H7 (cell line): ENCODE data around the gene TBXA2R. TPM values are rescaled to one million over a fixed set of nuclear protein-coding genes. Genes with fewer than 3 reads are reported as not detected.

Source experiments
- DNase-seq: peaks from one replicate; pipeline ENCODE4 v3.0.0; 2012
- H3K27me3 ChIP-seq: 2 replicates; pipeline ENCODE4 v1.6.0; 2011; ENCODE audit warnings: mild to moderate bottlenecking, low read length; ENCODE audit not compliant: control insufficient read depth, insufficient read depth
- H3K36me3 ChIP-seq: replicated peaks from 2 replicates; pipeline ENCODE4 v1.5.1; 2011; ENCODE audit warnings: low read length; ENCODE audit not compliant: control insufficient read depth, insufficient read depth
- H3K4me3 ChIP-seq: 2 replicates; pipeline ENCODE4 v1.5.1; 2011; ENCODE audit warnings: low read depth, mild to moderate bottlenecking, control low read depth, low read length, moderate library complexity; ENCODE audit not compliant: insufficient read depth
- total RNA-seq: library from RNA; depleted of rRNA; stranded (reverse); fragments of >200 nt; shearing (Covaris generic); gene quantifications from 2 replicates; pipeline ENCODE4 v1.2.3, GENCODE V29; 2014

Gene TBXA2R
- total RNA-seq, 1 experiment from 2014 or later, result 0.45 TPM

GRCh38 chr19:3608750-3609322, 2.2 kb upstream of the TBXA2R start:
- DNase-seq, result no peak
- no peak overlapping the region for H3K4me3 ChIP-seq
- peaks cover 1% of the 10 kb centered on the region; the same call in 1 of the 2 replicates for H3K36me3 ChIP-seq
- peaks cover 6% of the 10 kb centered on the region for H3K27me3 ChIP-seq

GRCh38 chr19:3608079-3608641, 1.5 kb upstream of the TBXA2R start:
- Histone ChIP-seq H3K27me3 (peaks cover 6% of the 10 kb centered on the region), H3K36me3 (peaks cover 1% of the 10 kb centered on the region; the same call in 1 of the 2 replicates), H3K4me3 (no peak overlapping the region)
- DNase-seq, result no peak

- peak; percentile 92 for DNase-seq
- peaks cover 1% of the 10 kb centered on the region; the same call in 1 of the 2 replicates for H3K36me3 ChIP-seq
- peaks cover 6% of the 10 kb centered on the region for H3K27me3 ChIP-seq
- peak overlapping the region; percentile 57 for H3K4me3 ChIP-seq
Observed at GRCh38 chr19:3607303-3608078, 816 bp upstream of the TBXA2R start.

DNA sequence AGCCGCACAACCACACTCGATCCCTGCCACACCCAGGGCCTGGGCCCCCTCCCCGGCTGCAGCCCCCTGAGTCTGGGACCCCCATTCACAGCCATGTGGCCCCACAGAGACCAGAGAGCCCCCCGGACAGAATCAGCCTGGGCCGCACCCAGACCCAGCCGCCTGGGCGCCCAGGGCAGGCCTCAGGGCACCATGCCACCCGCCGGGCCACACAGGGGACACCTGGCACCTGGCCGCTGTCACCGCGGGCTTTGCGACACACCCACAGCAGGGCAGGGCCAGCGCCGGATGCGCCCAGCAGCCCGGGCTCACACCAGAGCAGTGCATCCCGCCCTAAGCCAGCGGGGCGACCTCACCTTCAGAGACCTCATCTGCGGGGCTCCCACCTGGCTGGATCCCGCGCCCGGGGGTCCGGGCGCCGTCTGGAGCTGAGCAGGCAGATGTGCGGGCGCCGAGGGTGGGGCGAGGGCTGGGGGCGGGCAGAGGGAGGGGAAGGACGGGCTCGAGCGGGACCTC, 443 bp downstream of the TBXA2R start:
- H3K36me3 ChIP-seq, result 0 out of 2 replicates have a peak, but pooled peaks cover 1% of the 10 kb centered on the region
- DNase-seq, result peak; percentile 90

DNA sequence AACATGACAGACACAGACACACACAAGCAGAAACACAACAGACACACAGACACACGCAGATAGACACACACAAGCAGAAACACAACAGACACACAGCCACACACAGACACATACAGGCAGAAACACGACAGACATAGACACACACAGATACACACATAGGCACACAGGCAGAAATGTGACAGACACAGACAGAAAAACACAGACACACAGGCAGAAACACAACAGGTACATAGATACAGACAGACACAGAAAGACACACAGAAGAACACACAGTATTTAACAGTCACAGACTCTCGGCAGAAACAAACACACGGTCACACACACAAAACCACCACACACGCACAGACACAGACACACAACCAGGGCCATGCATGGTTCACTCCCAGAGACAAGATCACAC, 905 bp downstream of the TBXA2R start:
- peak overlapping the region; percentile 57; the same call in 1 of the 2 replicates for H3K4me3 ChIP-seq
- H3K36me3 ChIP-seq, result 0 out of 2 replicates have a peak, but pooled peaks cover 1% of the 10 kb centered on the region

More for the DNA sequence above, 443 bp downstream of the TBXA2R start:
- Histone ChIP-seq H3K4me3 (peak overlapping the region; percentile 57), H3K27me3 (peaks cover 6% of the 10 kb centered on the region)

GRCh38 chr19:3605361-3605760, 1.3 kb downstream of the TBXA2R start:
- Histone ChIP-seq H3K36me3 (0 out of 2 replicates have a peak, but pooled peaks cover under 1% of the 10 kb centered on the region), H3K4me3 (no peak overlapping the region), H3K27me3 (peaks cover 6% of the 10 kb centered on the region)
- no peak for DNase-seq

More for the DNA sequence above, 905 bp downstream of the TBXA2R start:
- no peak for DNase-seq
- H3K27me3 ChIP-seq, result peaks cover 6% of the 10 kb centered on the region

DNA sequence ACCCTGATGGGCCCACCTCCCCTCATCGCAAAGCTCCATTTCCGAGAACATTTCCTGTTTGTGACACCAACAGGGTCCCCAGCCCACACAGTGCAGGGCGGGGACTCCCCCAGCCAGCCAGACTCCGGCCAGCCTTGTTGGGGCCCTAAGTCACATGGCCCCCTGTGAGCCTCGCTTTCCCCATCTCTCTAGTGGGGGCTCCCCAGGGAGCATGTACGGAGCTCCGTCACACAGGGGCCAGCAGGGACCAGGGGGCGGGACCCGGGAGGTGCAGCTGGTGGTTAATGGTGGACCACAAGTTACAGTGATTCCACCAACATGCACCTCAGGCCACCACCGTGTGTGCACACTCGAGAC, 1.7 kb downstream of the TBXA2R start:
- no peak overlapping the region for H3K4me3 ChIP-seq
- H3K36me3 ChIP-seq, result no peaks in the 10 kb centered on the region
- peak; percentile 56 for DNase-seq
- H3K27me3 ChIP-seq, result peaks cover 6% of the 10 kb centered on the region

GRCh38 chr19:3604227-3604986, 2.3 kb downstream of the TBXA2R start:
- DNase-seq, result peak; percentile 60
- peaks cover 6% of the 10 kb centered on the region for H3K27me3 ChIP-seq
- H3K4me3 ChIP-seq, result no peak overlapping the region
- no peaks in the 10 kb centered on the region for H3K36me3 ChIP-seq

DNA sequence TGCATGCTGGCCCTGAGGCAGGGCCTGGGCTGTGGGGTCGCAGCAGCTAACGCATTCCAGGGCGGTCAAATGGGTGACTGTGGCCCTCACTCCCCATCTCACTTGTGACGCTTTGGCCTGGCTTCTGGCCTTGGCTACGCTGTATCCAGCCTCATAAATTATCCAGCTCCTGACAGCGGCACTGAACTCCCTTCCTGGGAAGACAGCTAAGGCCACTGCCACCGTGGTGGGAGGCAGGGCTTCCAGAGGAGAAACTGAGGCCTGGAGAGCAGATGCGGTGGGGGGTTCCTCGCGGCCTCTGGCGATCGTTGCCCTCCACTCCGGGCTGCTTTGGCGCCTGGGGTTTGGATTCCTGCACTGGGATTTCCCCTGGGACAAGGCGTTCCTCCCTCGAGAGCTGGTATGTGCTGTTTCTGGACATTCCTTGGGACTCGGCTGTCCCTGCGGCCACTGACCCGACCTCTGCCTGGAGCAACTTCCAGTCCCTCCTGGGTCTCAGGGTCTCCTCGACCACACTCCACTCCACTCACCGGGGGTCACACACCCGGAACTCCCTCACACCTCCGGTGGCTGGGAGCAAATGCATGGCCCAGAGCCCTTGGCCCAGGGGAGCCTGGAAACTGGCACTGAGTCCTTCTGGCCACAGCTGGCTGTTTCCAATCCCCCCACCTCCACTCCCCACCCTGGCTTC, 3.4 kb downstream of the TBXA2R start:
- H3K27me3 ChIP-seq, result peaks cover 6% of the 10 kb centered on the region
- H3K4me3 ChIP-seq, result no peak overlapping the region
- H3K36me3 ChIP-seq, result no peaks in the 10 kb centered on the region
- DNase-seq, result peak; percentile 68

- DNase-seq, result peak; percentile 25
- Histone ChIP-seq H3K27me3 (peaks cover 3% of the 10 kb centered on the region), H3K4me3 (no peak overlapping the region), H3K36me3 (no peaks in the 10 kb centered on the region)
Observed at GRCh38 chr19:3601021-3601420, 5.7 kb downstream of the TBXA2R start.

DNA sequence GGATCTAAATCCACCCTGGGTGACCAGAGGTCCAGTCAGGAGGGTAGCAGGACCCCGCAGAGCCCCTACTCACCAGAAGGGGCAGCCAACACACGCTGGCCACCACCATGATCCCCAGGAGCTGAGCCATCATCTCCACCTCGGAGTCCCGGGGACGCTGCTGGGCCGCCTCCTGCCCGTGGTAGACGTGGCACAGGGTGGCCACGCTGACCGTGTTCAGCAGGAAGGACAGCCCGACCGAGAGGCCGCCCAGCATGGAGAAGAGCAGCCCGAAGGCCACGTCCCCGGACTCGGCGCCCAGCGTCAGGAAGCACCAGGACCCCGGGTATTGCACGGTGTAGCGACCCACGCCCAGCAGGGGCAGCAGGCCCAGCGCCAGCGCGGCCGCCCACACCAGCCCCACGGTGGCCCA, 6.9 kb downstream of the TBXA2R start:
- DNase-seq, result peak; percentile 96
- no peaks in the 10 kb centered on the region for H3K36me3 ChIP-seq

DNA sequence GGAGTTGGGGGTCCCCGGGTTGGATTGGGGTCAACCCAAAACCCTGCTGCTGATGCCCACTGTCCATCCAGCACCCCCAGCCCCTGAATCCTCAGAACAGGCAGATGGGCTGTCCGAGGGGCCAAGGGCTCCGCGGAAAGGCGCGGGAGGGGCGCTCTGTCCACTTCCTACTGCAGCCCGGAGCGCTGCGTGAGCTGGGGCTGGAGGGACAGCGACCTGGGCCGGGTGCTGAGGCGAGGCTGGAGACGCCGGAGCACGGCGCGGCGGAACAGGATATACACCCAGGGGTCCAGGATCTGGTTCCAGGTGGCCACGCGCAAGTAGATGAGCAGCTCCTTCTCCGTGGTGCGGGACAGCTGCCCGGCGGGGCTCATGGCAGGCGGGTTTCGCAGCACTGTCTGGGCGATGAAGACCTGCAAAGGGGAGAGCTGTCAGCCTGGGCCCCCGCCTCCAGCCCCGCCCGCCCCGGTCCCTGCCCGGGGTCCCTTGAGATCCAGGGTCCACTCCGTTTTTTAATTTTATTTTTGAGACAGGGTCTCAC, 11.1 kb downstream of the TBXA2R start:
- Histone ChIP-seq H3K36me3 (no peaks in the 10 kb centered on the region), H3K4me3 (no peak overlapping the region), H3K27me3 (no peaks in the 10 kb centered on the region; the same call in 1 of the 2 replicates)
- peak; percentile 62 for DNase-seq

More for the DNA sequence above, 6.9 kb downstream of the TBXA2R start:
- no peak overlapping the region for H3K4me3 ChIP-seq
- H3K27me3 ChIP-seq, result no peaks in the 10 kb centered on the region

DNA sequence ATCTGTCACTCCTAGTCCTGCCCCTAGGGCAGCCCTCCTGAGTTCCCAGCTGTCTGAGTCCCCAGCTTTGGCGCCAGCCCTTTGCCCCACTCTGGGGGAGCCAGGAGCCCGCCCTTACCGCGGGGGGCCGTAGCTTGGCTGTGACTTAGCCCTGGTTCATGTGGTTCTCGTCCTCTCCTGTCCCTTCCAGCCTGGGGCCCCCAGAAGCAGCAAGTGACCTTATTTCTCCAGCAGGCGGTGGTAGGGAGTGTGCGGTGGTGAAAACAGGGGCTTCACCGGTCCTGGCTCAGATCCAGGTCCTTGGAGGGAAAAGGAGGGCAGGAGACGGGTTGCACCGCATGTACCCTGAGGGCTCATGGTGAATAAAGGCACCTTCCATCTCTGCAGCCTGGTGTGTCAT, 13.5 kb downstream of the TBXA2R start:
- no peaks in the 10 kb centered on the region for H3K36me3 ChIP-seq
- H3K27me3 ChIP-seq, result peaks cover 6% of the 10 kb centered on the region; the same call in 1 of the 2 replicates
- DNase-seq, result peak; percentile 91
- no peak overlapping the region for H3K4me3 ChIP-seq
